CD14-positive monocyte (primary cell): ENCODE results near the gene C4orf36. TPM values are rescaled to one million over a fixed set of nuclear protein-coding genes. Genes with fewer than 3 reads are reported as not detected.

Experiments
- DNase-seq, 3 donors: peaks; one replicate each; pipeline ENCODE4 v3.0.0-alpha.2; 2011 to 2022
- H2AFZ ChIP-seq: 2 replicates; pipeline ENCODE4 v1.6.0; 2012; ENCODE audit warnings: mild to moderate bottlenecking, low read depth, low read length, inconsistent platforms; ENCODE audit not compliant: insufficient read depth, poor library complexity, severe bottlenecking
- H3K27ac ChIP-seq, 2 donors: 1 replicate in 1 of 2; 2 replicates in 1 of 2; pipeline ENCODE4 v1.5.1; 2012 to 2013; ENCODE audit warnings: low read length in 2 of 2, control low read depth in 1 of 2, inconsistent platforms in 1 of 2, low read depth in 1 of 2, mild to moderate bottlenecking in 1 of 2
- H3K27me3 ChIP-seq, 2 donors: one replicate each; pipeline versions ENCODE4 v1.6.0 to v1.6.1; 2011 to 2013; ENCODE audit warnings: low read length in 2 of 2; ENCODE audit not compliant: control insufficient read depth in 2 of 2, insufficient read depth in 2 of 2
- H3K36me3 ChIP-seq, 2 donors: replicated peaks in 1 of 2; 1 replicate in 1 of 2; 2 replicates in 1 of 2; pipeline versions ENCODE4 v1.5.1 to v1.6.1; 2012 to 2013; ENCODE audit warnings: low read length in 2 of 2, control low read depth in 1 of 2, inconsistent platforms in 1 of 2, mild to moderate bottlenecking in 1 of 2; ENCODE audit not compliant: insufficient read depth in 2 of 2, control insufficient read depth in 1 of 2
- H3K4me1 ChIP-seq, 2 donors: 1 replicate in 1 of 2; 2 replicates in 1 of 2; pipeline versions ENCODE4 v1.5.1 to v1.6.1; 2012 to 2013; ENCODE audit warnings: low read length in 2 of 2, control low read depth in 1 of 2, inconsistent platforms in 1 of 2, mild to moderate bottlenecking in 1 of 2, moderate library complexity in 1 of 2; ENCODE audit not compliant: insufficient read depth in 2 of 2, control insufficient read depth in 1 of 2
- H3K4me2 ChIP-seq: replicated peaks from 2 replicates; pipeline ENCODE3; 2012; ENCODE audit warnings: low read length, moderate library complexity, mild to moderate bottlenecking; ENCODE audit not compliant: poor library complexity, severe bottlenecking; ENCODE audit errors: extremely low read depth
- H3K4me3 ChIP-seq, 3 experiments: fragments of 200-600 bp in 1 of 3; sonication (generic) in 1 of 3; replicated peaks in 1 of 3; 1 replicate in 2 of 3; 2 replicates in 1 of 3; pipeline ENCODE4 v1.5.1; 2011 to 2013; ENCODE audit warnings: low read length in 3 of 3, mild to moderate bottlenecking in 3 of 3, control low read depth in 2 of 3, low read depth in 2 of 3, inconsistent platforms in 1 of 3, moderate library complexity in 1 of 3
- H3K79me2 ChIP-seq: 2 replicates; pipeline ENCODE4 v1.6.0; 2012; ENCODE audit warnings: mild to moderate bottlenecking, control low read depth, inconsistent platforms, low read length, moderate library complexity; ENCODE audit not compliant: insufficient read depth
- H3K9ac ChIP-seq: 2 replicates; pipeline ENCODE4 v1.6.0; 2017; ENCODE audit warnings: low read length, mild to moderate bottlenecking; ENCODE audit not compliant: insufficient read depth, poor library complexity, severe bottlenecking
- H3K9me3 ChIP-seq, 2 donors: replicated peaks in 1 of 2; 1 replicate in 1 of 2; 2 replicates in 1 of 2; pipeline versions ENCODE4 v1.5.1 to v1.6.1; 2012 to 2013; ENCODE audit warnings: low read length in 2 of 2, control low read depth in 1 of 2; ENCODE audit not compliant: control insufficient read depth in 1 of 2, insufficient read depth in 1 of 2
- H4K20me1 ChIP-seq: 2 replicates; pipeline ENCODE4 v1.6.0; 2012; ENCODE audit warnings: mild to moderate bottlenecking, low read length, control low read depth, moderate library complexity; ENCODE audit not compliant: insufficient read depth
- H3K27ac Mint-ChIP-seq, 7 donors: one replicate each; pipeline ENCODE4 v1.8.0; 2020; ENCODE audit warnings: mild to moderate bottlenecking in 7 of 7, mixed read lengths in 7 of 7, moderate library complexity in 6 of 7, inconsistent platforms in 2 of 7
- H3K27me3 Mint-ChIP-seq, 3 donors: one replicate each; pipeline ENCODE4 v1.8.0; 2021 to 2022; ENCODE audit warnings: low read depth in 3 of 3, mild to moderate bottlenecking in 3 of 3, mixed read lengths in 3 of 3, moderate library complexity in 3 of 3, inconsistent platforms in 1 of 3
- H3K36me3 Mint-ChIP-seq, 2 donors: one replicate each; pipeline ENCODE4 v1.8.0; 2020; ENCODE audit warnings: mixed read lengths in 2 of 2, inconsistent platforms in 1 of 2, mild to moderate bottlenecking in 1 of 2
- H3K4me1 Mint-ChIP-seq: one replicate; pipeline ENCODE4 v1.8.0; 2020; ENCODE audit warnings: mild to moderate bottlenecking, mixed read lengths
- H3K4me3 Mint-ChIP-seq, 2 donors: one replicate each; pipeline ENCODE4 v1.8.0; 2020; ENCODE audit warnings: mild to moderate bottlenecking in 2 of 2, mixed read lengths in 2 of 2, moderate library complexity in 1 of 2
- H3K9me3 Mint-ChIP-seq, 7 donors: one replicate each; pipeline ENCODE4 v1.8.0; 2020 to 2022; ENCODE audit warnings: mixed read lengths in 7 of 7, mild to moderate bottlenecking in 6 of 7, moderate library complexity in 6 of 7, inconsistent platforms in 2 of 7
- CTCF ChIP-seq: fragments of 200-600 bp; IDR thresholded peaks from one replicate; pipeline ENCODE4 v1.8.0; 2022; ENCODE audit warnings: antibody characterized with exemption, mild to moderate bottlenecking
- WGBS: methylation state at CpG from one replicate; pipeline ENCODE4 v1.1.5; 2013; ENCODE audit warnings: missing lambda C conversion rate; ENCODE audit not compliant: insufficient coverage; 5-methylcytosine and 5-hydroxymethylcytosine counted together
- intact Hi-C, 2 donors: fragments of 100-400 bp; cut with micrococcal nuclease; formaldehyde crosslinking; loops; one replicate each; pipeline versions ENCODE4 v1.15.0 to v1.15.1; 2023
- polyA plus RNA-seq, 3 donors: library from polyadenylated mRNA; depleted of rRNA in 1 of 3; unstranded in 2 of 3; stranded (reverse) in 1 of 3; fragments of 300-500 nt in 2 of 3; fragments of >200 nt in 1 of 3; fragmentation: Illumina TruSeq in 2 of 3; gene quantifications; 1 replicate in 2 of 3; 2 replicates in 1 of 3; pipeline ENCODE4 v1.2.3, GENCODE V29; 2012 to 2021

The C4orf36 gene
- polyA plus RNA-seq, 3 donors: 0.14 TPM; not detected in 2

- WGBS: 97% methylated on average over 6 of the region's 11 CpGs
- H3K4me2 ChIP-seq: no peak within 1 kb of the TSS
Measured at GRCh38 chr4:86848732-86849619, 43.2 kb downstream of the C4orf36 start, which contains the start of gene SLC10A6. TSS of gene SLC10A6 (minus strand) at chr4:86849384. CDS start at chr4:86849115, 269 bp downstream.

GRCh38 chr4:86848136-86848535 lies 44.1 kb downstream of the C4orf36 start:
- no peak overlapping the region for H3K4me3 ChIP-seq
- H3K79me2 ChIP-seq: no peaks in the 10 kb centered on the region
- no peak overlapping the region for H3K27ac ChIP-seq
- H3K4me3 Mint-ChIP-seq: no peak overlapping the region
- peaks cover 5% of the 10 kb centered on the region for H3K4me1 Mint-ChIP-seq
- no peak overlapping the region for H3K9ac ChIP-seq
- WGBS: 75% methylated on average over 6 of the region's 7 CpGs
- H3K27me3 ChIP-seq: no peaks in the 10 kb centered on the region
- no peak overlapping the region for H3K4me2 ChIP-seq
- H3K27me3 Mint-ChIP-seq: peaks cover 0 to 2% (median 0%) of the 10 kb centered on the region in 3 donors
- H3K36me3 Mint-ChIP-seq: no peaks in the 10 kb centered on the region
- no peak overlapping the region for H2AFZ ChIP-seq
- no peaks in the 10 kb centered on the region for H4K20me1 ChIP-seq
- H3K27ac Mint-ChIP-seq: no peak overlapping the region
- no peak for TF ChIP-seq CTCF
- H3K9me3 ChIP-seq: no peaks in the 10 kb centered on the region
- no peaks in the 10 kb centered on the region for H3K36me3 ChIP-seq
- no peak for DNase-seq
- intact Hi-C loops: no loop called here
- peaks cover 0 to 8% (median 4%) of the 10 kb centered on the region in 7 donors for H3K9me3 Mint-ChIP-seq
- no peaks in the 10 kb centered on the region for H3K4me1 ChIP-seq

More at GRCh38 chr4:86848732-86849619, 43.2 kb downstream of the C4orf36 start, which contains the start of gene SLC10A6:
- H3K27ac ChIP-seq: no peak within 1 kb of the TSS
- TF ChIP-seq CTCF: no peak
- Mint-ChIP-seq H3K9me3 (peaks cover 0 to 9% (median 3%) of the 10 kb centered on the region in 7 donors), H3K36me3 (no peaks in the 10 kb centered on the region), H3K4me3 (no peak within 1 kb of the TSS), H3K27me3 (peaks cover 0 to 2% (median 0%) of the 10 kb centered on the region in 3 donors), H3K4me1 (peaks cover 5% of the 10 kb centered on the region), H3K27ac (no peak within 1 kb of the TSS)
- H3K4me3 ChIP-seq: no peak within 1 kb of the TSS
- H3K79me2 ChIP-seq: no peaks in the 10 kb centered on the region
- H3K36me3 ChIP-seq: no peaks in the 10 kb centered on the region
- no peak within 1 kb of the TSS for H3K9ac ChIP-seq
- no peak for DNase-seq
- H3K27me3 ChIP-seq: no peaks in the 10 kb centered on the region
- H3K4me1 ChIP-seq: no peaks in the 10 kb centered on the region
- intact Hi-C loops: no loop called here
- no peaks in the 10 kb centered on the region for H3K9me3 ChIP-seq
- no peaks in the 10 kb centered on the region for H4K20me1 ChIP-seq
- no peak within 1 kb of the TSS for H2AFZ ChIP-seq
